NCI-H187 treated with DMSO at 0.1 percent for 48 hours (cell line): ENCODE data around the gene CSAD.

ENCODE experiments used
- DNase-seq: peaks from one replicate; lab custom pipeline; 2025; lab: John Stamatoyannopoulos, UW

Gene CSAD

GRCh38 chr12:53180220-53180930, at the start of gene CSAD, which contains the start of gene ZNF740:
CSAD (minus strand) TSS chr12:53180925; CDS start chr12:53173470, 7,455 bp downstream.
ZNF740 (plus strand) TSS chr12:53180722; CDS start chr12:53181984, 1,262 bp downstream.
- DNase-seq: peak; percentile 93

DNA sequence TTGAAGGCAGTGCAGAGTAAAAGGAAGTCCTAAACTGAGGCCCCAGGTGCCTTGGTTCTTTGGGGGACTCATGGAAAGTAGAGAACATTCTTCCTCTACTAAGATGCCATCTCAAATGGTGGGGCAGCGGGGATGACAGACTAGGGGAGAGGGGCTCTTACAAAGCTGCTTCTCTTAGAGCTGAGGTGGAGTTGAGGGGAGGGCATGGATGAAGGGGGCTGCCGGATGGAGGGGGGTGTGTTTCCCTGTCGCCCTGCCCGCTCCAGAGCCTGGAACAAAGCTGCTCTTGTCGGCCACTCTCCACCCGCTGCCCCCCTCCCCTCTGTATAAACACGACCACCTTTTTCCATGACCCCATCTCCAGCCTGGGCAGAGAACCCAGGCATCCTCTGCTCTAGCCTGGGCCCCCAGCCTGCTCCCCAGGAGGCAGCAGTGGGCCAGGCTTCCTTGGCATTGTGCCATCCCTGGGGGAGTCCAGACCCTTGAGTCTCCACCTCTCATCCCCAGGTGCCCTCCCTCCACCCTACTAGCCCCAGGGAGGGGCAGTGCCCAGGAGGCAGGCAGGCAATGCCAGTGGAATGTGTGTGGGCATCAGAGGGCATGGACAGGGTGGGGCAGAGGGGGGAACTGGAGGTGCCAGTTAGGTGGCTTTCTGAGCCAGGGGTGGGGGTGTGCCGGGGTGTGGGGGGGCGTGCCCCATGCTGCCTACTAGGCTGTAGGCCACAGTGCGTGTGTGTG, 49.6 kb upstream of the CSAD start:
- no peak for DNase-seq

DNA sequence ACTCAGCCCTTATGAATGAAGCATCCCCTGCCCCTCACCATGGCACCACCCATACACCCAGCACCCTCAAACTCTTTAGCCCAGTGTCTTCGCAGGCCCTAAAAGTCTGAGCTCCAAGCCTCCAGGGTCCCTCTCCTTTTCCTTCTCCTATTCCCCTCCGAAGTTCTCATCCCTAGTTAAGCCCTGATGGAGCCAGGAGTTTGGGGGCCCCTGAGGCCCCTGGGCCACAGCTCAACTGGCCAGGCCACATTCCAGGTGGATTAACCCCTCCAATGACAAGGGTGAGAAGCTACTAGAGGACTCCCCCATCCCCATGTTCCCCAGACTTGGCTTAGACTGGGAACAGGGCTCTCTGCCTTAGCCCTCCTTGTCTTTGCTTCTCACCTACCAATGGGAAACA, 48.7 kb upstream of the CSAD start:
- no peak for DNase-seq

DNA sequence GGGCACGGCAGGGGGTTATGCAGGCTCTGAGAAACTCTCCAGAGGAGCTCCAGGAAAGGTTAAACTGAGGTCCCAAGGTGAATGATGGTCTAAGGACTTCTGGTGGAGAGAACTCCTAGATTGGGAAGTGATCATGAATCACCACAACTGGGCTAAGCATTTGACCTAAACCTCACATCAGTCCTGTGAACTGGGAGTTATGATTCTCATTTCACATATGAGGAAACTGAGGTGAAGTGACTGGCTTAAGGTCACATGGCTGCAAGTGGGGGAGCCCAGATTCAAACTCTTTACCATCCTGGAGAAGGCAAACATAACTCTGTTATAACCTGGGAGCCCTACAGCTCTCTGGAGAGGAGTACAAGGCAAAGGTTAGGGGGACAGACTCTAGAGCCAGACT, 47.1 kb upstream of the CSAD start:
- DNase-seq: no peak

DNA sequence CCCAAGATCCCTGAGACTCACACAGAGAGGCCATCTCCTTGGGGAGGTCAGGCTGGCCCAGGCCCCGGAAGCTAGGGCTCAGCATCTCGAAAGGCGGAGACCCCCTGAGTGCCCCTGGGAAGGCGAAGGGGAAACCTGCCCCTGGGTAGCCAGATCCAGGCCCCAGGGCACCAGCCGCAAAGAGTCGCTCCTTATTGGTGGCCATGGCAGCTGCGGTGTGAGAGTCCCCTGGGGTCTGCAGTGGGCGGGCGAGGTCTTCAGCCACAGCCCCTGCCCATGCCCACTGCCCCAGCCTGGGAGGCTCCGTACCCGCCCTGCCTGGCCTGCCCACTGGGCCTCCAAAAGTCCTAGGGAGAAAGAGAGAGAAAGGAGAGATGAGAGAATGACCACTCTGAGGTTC, 46.6 kb upstream of the CSAD start:
- no peak for DNase-seq

- no peak for DNase-seq
Measured at GRCh38 chr12:53226815-53227214, 46.1 kb upstream of the CSAD start.

GRCh38 chr12:53225635-53226424, 45.1 kb upstream of the CSAD start:
- DNase-seq: no peak

- no peak for DNase-seq
Measured at GRCh38 chr12:53224897-53225634, 44.3 kb upstream of the CSAD start.

DNA sequence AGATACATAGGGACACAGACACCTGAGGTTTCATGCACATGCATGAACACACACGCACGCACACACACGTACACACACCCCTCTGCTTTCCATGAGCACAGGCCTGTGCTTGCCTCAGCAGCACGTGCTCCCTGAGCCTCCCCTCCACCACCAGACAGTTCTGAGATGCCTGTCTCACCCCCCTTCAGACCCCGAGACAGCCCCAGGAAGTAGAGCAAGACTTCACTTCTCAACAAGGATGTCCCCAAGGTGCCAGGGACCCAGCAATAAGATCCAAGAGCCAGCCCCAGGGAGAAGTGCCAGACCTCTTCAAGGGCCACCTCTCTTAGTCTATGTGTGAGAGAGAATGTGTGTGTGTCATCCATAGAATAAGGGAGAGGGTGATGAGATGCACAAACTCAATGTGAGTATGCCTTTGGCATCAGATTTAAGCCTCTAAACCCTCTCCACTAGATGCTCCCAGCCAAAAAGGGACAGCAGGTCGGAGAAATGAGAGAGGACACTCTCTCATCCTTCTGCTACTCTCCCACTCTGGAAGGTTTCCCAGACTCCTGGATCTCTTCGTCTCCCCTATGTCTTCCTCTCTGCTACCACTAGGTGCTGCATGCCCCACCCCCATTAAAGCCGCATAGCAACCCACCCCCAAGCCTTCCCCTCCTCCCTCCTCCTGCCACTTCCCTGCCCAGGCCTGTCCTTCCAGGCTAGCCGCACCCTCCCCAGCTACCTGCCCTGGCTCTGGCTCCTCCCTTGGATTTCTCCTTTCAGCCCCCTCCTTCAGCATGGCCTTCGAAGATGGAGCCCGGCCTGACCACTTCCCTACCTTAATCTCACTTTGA, 43.6 kb upstream of the CSAD start:
- DNase-seq: no peak

GRCh38 chr12:53223389-53224060, 42.8 kb upstream of the CSAD start:
- no peak for DNase-seq

- no peak for DNase-seq
Measured at GRCh38 chr12:53222806-53223261, 42.1 kb upstream of the CSAD start.

- no peak for DNase-seq
Measured at GRCh38 chr12:53222170-53222721, 41.5 kb upstream of the CSAD start.

DNA sequence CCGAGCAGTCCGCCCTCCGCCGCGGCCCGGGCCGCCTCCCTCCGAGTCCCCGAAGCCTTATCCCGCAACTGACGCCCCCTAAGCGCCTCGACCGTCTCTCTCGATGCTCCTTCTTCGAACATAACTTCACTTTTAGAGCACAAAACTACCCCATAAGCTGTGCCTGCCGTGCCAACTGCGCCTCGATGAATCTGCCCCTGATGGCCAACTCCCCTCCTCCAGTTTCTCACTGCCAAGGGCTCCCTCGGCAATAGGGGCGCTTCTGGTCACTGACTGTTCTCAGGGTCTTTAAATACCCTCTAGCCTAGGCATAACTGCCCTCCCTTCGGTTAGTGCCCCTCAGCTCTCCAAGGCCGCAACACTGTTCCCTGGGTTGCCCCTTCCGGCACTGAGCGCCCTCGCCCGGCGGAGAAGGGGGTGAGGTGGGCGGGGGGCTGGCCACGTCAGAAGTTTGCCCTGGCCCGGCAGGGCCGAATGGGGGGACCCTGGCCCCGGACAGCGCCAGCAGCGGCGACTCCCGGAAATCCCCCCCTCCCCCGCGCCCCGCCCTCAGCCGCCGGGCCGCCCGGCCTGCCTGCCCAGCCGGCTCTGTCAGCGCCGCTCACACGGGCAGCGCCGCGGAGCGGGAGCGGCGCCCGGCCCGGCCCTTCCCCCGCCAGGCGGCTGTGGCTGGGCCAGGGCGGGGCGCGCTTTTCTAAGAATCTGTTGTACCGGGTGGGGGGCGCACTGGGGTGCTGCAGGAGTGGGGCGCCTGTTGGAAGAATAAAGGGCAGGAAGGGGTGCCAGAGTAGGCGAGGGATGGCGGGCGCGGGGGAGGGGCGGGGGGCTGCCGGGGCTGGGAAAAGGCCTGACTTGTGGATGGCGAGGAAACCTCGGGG, 40.7 kb upstream of the CSAD start:
- DNase-seq: no peak

GRCh38 chr12:53220694-53221202, 40.0 kb upstream of the CSAD start:
- no peak for DNase-seq

- DNase-seq: no peak
Measured at GRCh38 chr12:53219956-53220693, 39.4 kb upstream of the CSAD start.

DNA sequence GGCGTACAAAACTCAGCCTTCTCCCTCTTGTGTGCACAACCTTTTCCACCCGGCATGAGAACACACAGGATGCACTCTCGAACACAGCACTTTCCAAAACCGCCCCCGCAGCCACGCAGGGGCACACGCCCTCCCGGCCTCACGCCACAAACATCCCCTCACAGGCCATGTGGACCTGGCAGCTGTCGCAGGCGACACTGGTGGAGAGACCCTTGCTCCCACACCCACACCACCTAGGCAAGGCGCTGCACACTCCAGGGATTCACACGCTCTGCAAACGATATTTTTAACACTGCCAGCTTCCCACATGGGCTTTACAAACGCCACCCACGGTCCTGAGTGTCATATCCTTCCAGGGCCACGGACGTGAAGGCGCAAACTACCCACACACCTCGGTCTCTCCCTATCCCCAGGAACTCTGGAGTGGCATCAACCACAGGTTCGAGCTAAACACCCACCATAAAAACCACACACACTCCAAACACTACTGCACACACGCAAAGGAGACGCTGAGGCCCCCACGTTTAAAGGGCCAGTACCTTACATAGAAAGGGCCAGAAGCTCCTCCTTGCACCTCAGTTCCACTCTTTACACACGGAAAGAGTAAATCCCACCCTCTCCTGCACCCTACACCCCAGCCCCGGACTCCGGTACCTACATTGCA, 38.7 kb upstream of the CSAD start:
- no peak for DNase-seq

DNA sequence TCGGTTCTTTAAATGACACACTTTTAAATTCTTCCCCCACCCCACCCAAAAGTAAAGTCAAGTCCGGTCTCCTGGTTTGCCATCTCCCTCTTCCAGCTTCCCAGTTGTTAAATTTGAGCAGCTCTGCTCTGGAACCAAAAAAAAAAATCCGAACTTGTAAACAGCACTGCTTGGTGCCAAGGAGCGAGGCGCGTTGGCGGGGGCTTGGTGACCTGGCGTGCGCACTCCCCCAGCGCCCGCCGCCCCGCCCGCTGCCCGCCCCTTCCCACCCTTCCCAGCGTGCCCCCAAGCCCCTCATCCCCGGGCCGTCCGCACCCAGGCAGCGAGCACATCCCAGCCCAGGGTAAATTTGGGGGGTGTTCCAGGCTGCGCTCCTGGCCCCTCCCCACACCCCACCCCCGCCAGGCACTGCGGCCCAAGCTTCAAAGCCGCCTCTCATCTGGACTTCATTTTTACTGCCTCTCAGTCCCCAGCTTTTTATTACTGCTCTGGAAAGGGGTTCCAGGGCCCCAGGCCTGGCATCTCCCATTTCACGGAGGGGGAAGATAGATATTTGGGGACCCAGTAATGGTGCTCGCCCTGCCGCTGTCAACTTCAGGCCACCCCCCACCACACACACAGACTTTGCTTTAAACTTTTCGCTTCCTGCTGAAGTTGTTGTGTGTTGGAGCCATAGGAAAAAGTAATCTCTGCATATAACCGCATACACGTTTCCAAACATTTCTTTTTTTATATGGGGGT, 38.0 kb upstream of the CSAD start:
- DNase-seq: no peak
